H9 (cell line): ENCODE data around the gene EPHB2. TPM values are rescaled to one million over a fixed set of nuclear protein-coding genes. Genes with fewer than 3 reads are reported as not detected.

Experiments
- DNase-seq: peaks from one replicate; pipeline ENCODE4 v3.0.0-alpha.2; 2017
- H2AFZ ChIP-seq: one replicate; pipeline ENCODE4 v1.6.1; 2013; ENCODE audit warnings: mild to moderate bottlenecking, low read length, control low read depth, moderate library complexity
- H2AK5ac ChIP-seq: 2 replicates; pipeline ENCODE4 v1.6.1; 2013; ENCODE audit warnings: low read length, control low read depth, mixed read lengths; ENCODE audit not compliant: insufficient read length
- H2BK120ac ChIP-seq: one replicate; pipeline ENCODE4 v1.6.1; 2013; ENCODE audit warnings: low read depth, mild to moderate bottlenecking, low read length, control low read depth, inconsistent platforms; ENCODE audit not compliant: poor library complexity, severe bottlenecking
- H2BK12ac ChIP-seq: 2 replicates; pipeline ENCODE4 v1.6.1; 2013; ENCODE audit warnings: low read length, control low read depth, mixed read lengths, low read depth; ENCODE audit not compliant: insufficient read length
- H2BK15ac ChIP-seq: 2 replicates; pipeline ENCODE4 v1.6.1; 2013; ENCODE audit warnings: low read depth, low read length, control low read depth
- H2BK20ac ChIP-seq: one replicate; pipeline ENCODE4 v1.6.1; 2013; ENCODE audit warnings: low read depth, mild to moderate bottlenecking, low read length, control low read depth, inconsistent platforms; ENCODE audit not compliant: poor library complexity, severe bottlenecking
- H2BK5ac ChIP-seq: 2 replicates; pipeline ENCODE4 v1.6.1; 2013; ENCODE audit warnings: low read length, control low read depth, mixed read lengths; ENCODE audit not compliant: insufficient read length
- H3K14ac ChIP-seq: 2 replicates; pipeline ENCODE4 v1.6.1; 2013; ENCODE audit warnings: low read length, control low read depth; ENCODE audit not compliant: insufficient read depth
- H3K18ac ChIP-seq: 2 replicates; pipeline ENCODE4 v1.6.1; 2013; ENCODE audit warnings: low read depth, mild to moderate bottlenecking, mixed read lengths, low read length, control low read depth; ENCODE audit not compliant: insufficient read length
- H3K23ac ChIP-seq: 2 replicates; pipeline ENCODE4 v1.6.1; 2013; ENCODE audit warnings: low read length, control low read depth, mixed read lengths, low read depth; ENCODE audit not compliant: insufficient read length
- H3K23me2 ChIP-seq: 2 replicates; pipeline ENCODE4 v1.6.1; 2013; ENCODE audit warnings: low read depth, mild to moderate bottlenecking, mixed read lengths, low read length, control low read depth; ENCODE audit not compliant: insufficient read length, poor library complexity, severe bottlenecking
- H3K27ac ChIP-seq: 2 replicates; pipeline ENCODE4 v1.5.1; 2013; ENCODE audit warnings: low read length, control low read depth, mixed read lengths, low read depth; ENCODE audit not compliant: insufficient read length
- H3K27me3 ChIP-seq: 2 replicates; pipeline ENCODE4 v1.6.1; 2013; ENCODE audit warnings: low read length, control low read depth, inconsistent platforms; ENCODE audit not compliant: insufficient read depth
- H3K4ac ChIP-seq: 2 replicates; pipeline ENCODE4 v1.6.1; 2013; ENCODE audit warnings: low read depth, mild to moderate bottlenecking, control low read depth, inconsistent platforms, low read length, moderate library complexity
- H3K4me1 ChIP-seq: 2 replicates; pipeline ENCODE4 v1.6.1; 2013; ENCODE audit warnings: low read length, control low read depth, inconsistent platforms; ENCODE audit not compliant: insufficient read depth
- H3K4me2 ChIP-seq: 2 replicates; pipeline ENCODE4 v1.6.1; 2013; ENCODE audit warnings: low read length, control low read depth, mixed read lengths; ENCODE audit not compliant: insufficient read length, insufficient read depth
- H3K56ac ChIP-seq: 2 replicates; pipeline ENCODE4 v1.6.1; 2013; ENCODE audit warnings: low read depth, mild to moderate bottlenecking, mixed read lengths, low read length, control low read depth; ENCODE audit not compliant: insufficient read length
- H3K79me1 ChIP-seq: 2 replicates; pipeline ENCODE4 v1.6.1; 2013; ENCODE audit warnings: low read depth, mild to moderate bottlenecking, moderate library complexity, low read length, control low read depth, inconsistent platforms; ENCODE audit not compliant: insufficient read depth, poor library complexity, severe bottlenecking
- H3K79me2 ChIP-seq: 2 replicates; pipeline ENCODE4 v1.6.1; 2013; ENCODE audit warnings: low read length, control low read depth, inconsistent platforms; ENCODE audit not compliant: insufficient read depth
- H3K9ac ChIP-seq: 2 replicates; pipeline ENCODE4 v1.6.1; 2013; ENCODE audit warnings: low read length, control low read depth, mixed read lengths; ENCODE audit not compliant: insufficient read length; ENCODE audit errors: extremely low read depth
- H3K9me3 ChIP-seq: one replicate; pipeline ENCODE4 v1.6.1; 2013; ENCODE audit warnings: low read depth, low read length, inconsistent platforms; ENCODE audit not compliant: control insufficient read depth
- H3T11ph ChIP-seq: one replicate; pipeline ENCODE4 v1.6.1; 2013; ENCODE audit warnings: mild to moderate bottlenecking, low read length, control low read depth, inconsistent platforms
- H4K20me1 ChIP-seq: one replicate; pipeline ENCODE4 v1.6.1; 2013; ENCODE audit not compliant: control insufficient read depth, insufficient read length, insufficient read depth
- H4K5ac ChIP-seq: 2 replicates; pipeline ENCODE4 v1.6.1; 2013; ENCODE audit warnings: low read depth, mild to moderate bottlenecking, mixed read lengths, low read length, control low read depth; ENCODE audit not compliant: insufficient read length
- H4K8ac ChIP-seq: replicated peaks from 2 replicates; pipeline ENCODE4 v1.6.1; 2013; ENCODE audit warnings: low read length, control low read depth, mixed read lengths, low read depth; ENCODE audit not compliant: insufficient read length
- H4K91ac ChIP-seq: 2 replicates; pipeline ENCODE4 v1.6.1; 2013; ENCODE audit warnings: low read depth, mild to moderate bottlenecking, moderate library complexity, mixed read lengths, low read length, control low read depth; ENCODE audit not compliant: insufficient read length
- H3K27ac Mint-ChIP-seq, 3 experiments: 2 replicates in 2 of 3; 3 replicates in 1 of 3; pipeline ENCODE4 v1.8.0; 2020 to 2021; ENCODE audit warnings: mixed read lengths in 3 of 3, mild to moderate bottlenecking in 1 of 3, moderate library complexity in 1 of 3
- H3K27me3 Mint-ChIP-seq: 2 replicates; pipeline ENCODE4 v1.8.0; 2021; ENCODE audit warnings: low read depth, mild to moderate bottlenecking, moderate library complexity, mixed read lengths
- H3K36me3 Mint-ChIP-seq, 3 experiments: 2 replicates in 2 of 3; 3 replicates in 1 of 3; pipeline ENCODE4 v1.8.0; 2020 to 2021; ENCODE audit warnings: low read depth in 3 of 3, mixed read lengths in 3 of 3; ENCODE audit not compliant: insufficient read depth in 1 of 3
- H3K4me1 Mint-ChIP-seq, 2 experiments: 2 replicates each; pipeline ENCODE4 v1.8.0; 2020; ENCODE audit warnings: mixed read lengths in 2 of 2
- H3K4me3 Mint-ChIP-seq, 2 experiments: 2 replicates in 1 of 2; 3 replicates in 1 of 2; pipeline ENCODE4 v1.8.0; 2020 to 2021; ENCODE audit warnings: mild to moderate bottlenecking in 2 of 2, mixed read lengths in 2 of 2, moderate library complexity in 1 of 2
- H3K9me3 Mint-ChIP-seq, 2 experiments: 2 replicates in 1 of 2; 3 replicates in 1 of 2; pipeline ENCODE4 v1.8.0; 2020; ENCODE audit warnings: mild to moderate bottlenecking in 2 of 2, mixed read lengths in 2 of 2, moderate library complexity in 1 of 2
- CTCF ChIP-seq: fragments of 200-600 bp; sonication (generic); conservative IDR thresholded peaks from 3 replicates; pipeline ENCODE4 v1.8.0; 2021; ENCODE audit warnings: antibody characterized with exemption, mild to moderate bottlenecking
- WGBS: extraction: QIAGEN DNeasy Blood & Tissue Kit; methylation state at CpG from one replicate; pipeline ENCODE4 v1.1.7; 2013; ENCODE audit warnings: missing lambda C conversion rate, low lambda C conversion rate, mixed read lengths; ENCODE audit not compliant: insufficient read length; ENCODE audit errors: extremely low coverage; 5-methylcytosine and 5-hydroxymethylcytosine counted together
- total RNA-seq: library from RNA; stranded (reverse); gene quantifications from 2 replicates; pipeline ENCODE4 v1.2.1, GENCODE V29; 2021

EPHB2 gene
- total RNA-seq, 1 experiment from 2014 or later = 9.5 TPM

DNA sequence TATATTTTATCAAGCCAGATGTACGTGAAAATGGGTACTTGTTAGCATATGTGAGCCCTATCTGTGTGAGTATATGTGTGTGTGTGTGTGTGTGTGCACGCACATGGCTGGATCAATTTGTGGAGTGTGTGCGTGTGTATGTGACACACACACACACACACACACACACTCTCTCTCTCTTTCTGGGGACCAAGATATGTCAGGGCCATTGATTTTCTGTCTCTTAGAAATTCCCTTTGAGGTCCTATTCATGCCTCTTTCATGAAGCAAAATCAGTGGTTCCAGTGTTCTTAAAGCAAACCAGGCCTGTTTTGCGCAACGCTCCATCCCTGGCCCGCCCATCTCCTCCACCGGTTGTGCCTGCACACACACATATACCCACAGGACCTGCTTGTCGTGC, 90.0 kb downstream of the EPHB2 start:
- Histone ChIP-seq H3K9me3 (no peaks in the 10 kb centered on the region), H4K20me1 (no peaks in the 10 kb centered on the region), H3K14ac (no peak overlapping the region), H2BK12ac (no peak overlapping the region), H3K23ac (no peak overlapping the region), H2BK120ac (no peak overlapping the region), H2BK15ac (no peak overlapping the region), H2BK5ac (no peak overlapping the region), H3K56ac (no peak overlapping the region), H3K27ac (no peak overlapping the region), H2BK20ac (no peak overlapping the region), H3K23me2 (no peaks in the 10 kb centered on the region), H3K4me2 (no peak overlapping the region), H3K4me1 (peaks cover 4% of the 10 kb centered on the region; the same call in 1 of the 2 replicates), H3K27me3 (no peaks in the 10 kb centered on the region), H3K18ac (no peak overlapping the region), H3T11ph (no peak overlapping the region), H3K79me2 (no peaks in the 10 kb centered on the region), H4K5ac (no peak overlapping the region), H2AFZ (no peak overlapping the region), H3K4ac (no peak overlapping the region), H3K9ac (no peak overlapping the region), H4K91ac (no peak overlapping the region), H3K79me1 (no peaks in the 10 kb centered on the region), H4K8ac (no peak overlapping the region), H2AK5ac (no peak overlapping the region)
- H3K36me3 Mint-ChIP-seq = no peaks in the 10 kb centered on the region
- H3K27me3 Mint-ChIP-seq = no peaks in the 10 kb centered on the region; the same call in 1 of the 2 replicates
- no peak for TF ChIP-seq CTCF
- WGBS = no CpG with 5 or more reads among the region's 8 CpGs
- no peak for DNase-seq
- no peaks in the 10 kb centered on the region; a peak in 1 of 5 replicates for H3K9me3 Mint-ChIP-seq
- peaks cover 32 to 63% of the 10 kb centered on the region in 2 experiments for H3K4me1 Mint-ChIP-seq
- no peak overlapping the region for H3K4me3 Mint-ChIP-seq
- no peak overlapping the region for H3K27ac Mint-ChIP-seq
